Measurements from ENCODE around the gene PGBD1. TPM values are rescaled to one million over a fixed set of nuclear protein-coding genes. Genes with fewer than 3 reads are reported as not detected.

The PGBD1 gene
- total and polyA plus RNA-seq, 10 of the 15 experiments (the other 5 are each of a cell fraction or from before 2014, with no cell fraction given): 1.9 to 4.9 (median 3.8) TPM

- no peak for TF ChIP-seq HDGF (IDR thresholded peaks at IDR 0.05)
- no peak for TF ChIP-seq POLR2AphosphoS2 (IDR thresholded peaks at IDR 0.05; ENCODE audit: low read depth, low read length)
- TF ChIP-seq POU2F2 (IDR thresholded peaks at IDR 0.05; ENCODE audit: borderline replicate concordance, low read depth, low read length): no peak
- TF ChIP-seq KAT2A (conservative IDR thresholded peaks at IDR 0.05; ENCODE audit: control insufficient read depth, low read depth, low read length): no peak
- TF ChIP-seq GABPA (IDR thresholded peaks at IDR 0.05; ENCODE audit: low read depth): no peak
- TF ChIP-seq IRF5 (IDR thresholded peaks at IDR 0.05; ENCODE audit: borderline replicate concordance): no peak
- no peak for TF ChIP-seq BMI1 (IDR thresholded peaks at IDR 0.05; ENCODE audit: borderline replicate concordance)
- TF ChIP-seq RELB (IDR thresholded peaks at IDR 0.05; ENCODE audit: low read depth): no peak
- no peak for TF ChIP-seq KLF5 (IDR thresholded peaks at IDR 0.05; ENCODE audit: partially characterized antibody)
- TF ChIP-seq ATF3 (IDR thresholded peaks at IDR 0.05; ENCODE audit: borderline replicate concordance, extremely low read depth, low read depth, low read length): no peak
- no peak for TF ChIP-seq HDAC2 (IDR thresholded peaks at IDR 0.05)
- ChIA-PET RAD21 (ENCODE audit: unreplicated experiment) (no interaction called here), SMC1A (ENCODE audit: uncharacterized antibody, unreplicated experiment) (interaction anchor here (0.6 kb wide), 1 partner anchor 10 kb away, joined by 4 read pairs; the partner anchor contains the start of gene ZSCAN26), POLR2A (no interaction called here), CTCF (interaction anchor here (2.2 kb wide), 1 partner anchor 11 kb away, joined by 4 read pairs; the partner anchor contains the start of gene ZSCAN26)
- H3K4me1 ChIP-seq (ENCODE audit: control insufficient read depth, insufficient read depth, low read length): no peaks in the 10 kb centered on the region
- H3K79me2 ChIP-seq (ENCODE audit: control insufficient read depth, insufficient read depth, low read length): peaks cover 2% of the 10 kb centered on the region
- 0% methylated on average over 1 of the region's 1 CpG for WGBS (ENCODE audit: insufficient coverage, insufficient replicate concordance, low lambda C conversion rate, missing lambda C conversion rate)
- ATAC-seq (no peak), FAIRE-seq (no peak), DNase-seq (ENCODE audit: low read depth, low spot score) (no peak)
- intact Hi-C loops (cut with micrococcal nuclease; ENCODE audit: unreplicated experiment): no loop called here
- H2AFZ ChIP-seq (ENCODE audit: control insufficient read depth, low read depth, low read length): no peak overlapping the region
- no peaks in the 10 kb centered on the region for H4K20me1 ChIP-seq (ENCODE audit: control insufficient read depth, insufficient read depth)
- H3K27ac ChIP-seq (ENCODE audit: control insufficient read depth, insufficient read depth): no peak overlapping the region
- H3K27me3 ChIP-seq (replicated peaks in 1 of 2; ENCODE audit: control insufficient read depth in 2 of 2, insufficient read depth in 2 of 2, low read length in 1 of 2): no peaks in the 10 kb centered on the region
- H3K9ac ChIP-seq (ENCODE audit: control insufficient read depth, insufficient read depth, low read length): no peak overlapping the region
- no TSS peak for BruUV-seq (replicated peaks)
- in situ Hi-C loops (cut with MboI): no loop called here
- H3K9me3 ChIP-seq (replicated peaks; ENCODE audit: control insufficient read depth, insufficient read depth, low read length): peaks cover 4% of the 10 kb centered on the region; the same call in 2 of the 3 replicates
- no peak overlapping the region for H3K4me3 ChIP-seq
- H3K36me3 ChIP-seq (ENCODE audit: control insufficient read depth in 2 of 2, insufficient read depth in 2 of 2, low read length in 1 of 2): no peaks in the 10 kb centered on the region
- no peak overlapping the region for H3K4me2 ChIP-seq (ENCODE audit: control insufficient read depth, insufficient read depth)
Observed at GRCh38 chr6:28257042-28257441, 24.3 kb upstream of the PGBD1 start.
